GM18858 (cell line): ENCODE measurements around the gene NFATC1.
A peak's percentile ranks its signal among the peaks of the same experiment; 100 is the strongest.

ENCODE experiments used
- ATAC-seq: cut with Tn5 transposase; IDR thresholded peaks from one replicate; pipeline ENCODE4 v1.9.1; 2021; ENCODE audit not compliant: unreplicated experiment

The NFATC1 gene

DNA sequence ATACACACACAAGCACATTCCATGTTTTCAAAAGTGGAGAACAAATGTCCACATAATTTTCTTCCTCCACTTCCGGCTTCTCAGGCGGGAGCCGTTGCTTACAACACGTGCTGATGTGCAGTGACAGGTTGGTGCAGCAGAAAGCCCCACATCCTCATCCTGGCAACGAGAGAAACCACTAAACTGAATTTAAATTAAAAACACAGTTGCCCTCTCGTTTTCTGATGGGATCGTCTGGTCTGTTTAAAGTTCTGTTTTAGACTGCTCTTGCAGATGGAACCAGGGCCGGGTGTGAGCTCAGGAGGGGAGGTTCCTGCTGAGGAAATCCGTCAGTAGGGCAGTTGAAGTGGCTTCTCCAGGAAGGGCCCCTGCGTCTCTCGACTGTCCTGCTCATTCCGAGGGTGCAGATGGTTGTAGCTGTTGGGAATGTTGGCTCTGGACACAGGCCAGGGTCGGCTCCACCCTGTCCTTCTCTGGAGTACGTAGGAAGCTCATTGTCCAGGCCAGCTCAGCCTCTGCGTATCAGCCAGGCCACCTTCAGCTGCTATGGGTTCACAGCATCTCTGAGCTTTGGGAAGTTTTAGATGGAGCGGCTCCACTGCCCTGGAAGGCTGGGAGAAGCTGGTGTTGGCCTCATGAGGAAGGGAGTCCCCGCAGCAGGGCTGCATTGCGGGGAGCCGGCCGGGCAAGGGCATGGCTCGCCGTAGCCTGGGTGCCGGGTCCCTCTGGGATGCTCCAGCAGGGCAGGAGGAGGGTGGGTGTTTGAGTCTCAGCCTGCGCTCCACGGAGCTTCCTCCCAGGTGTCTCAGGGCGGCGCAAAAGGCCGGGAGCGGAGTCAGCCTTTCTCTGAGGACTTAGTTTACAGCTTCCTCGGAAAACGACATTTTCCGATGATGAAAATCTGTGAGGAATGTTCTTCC lies 58.3 kb downstream of the NFATC1 start:
- ATAC-seq: no peak

DNA sequence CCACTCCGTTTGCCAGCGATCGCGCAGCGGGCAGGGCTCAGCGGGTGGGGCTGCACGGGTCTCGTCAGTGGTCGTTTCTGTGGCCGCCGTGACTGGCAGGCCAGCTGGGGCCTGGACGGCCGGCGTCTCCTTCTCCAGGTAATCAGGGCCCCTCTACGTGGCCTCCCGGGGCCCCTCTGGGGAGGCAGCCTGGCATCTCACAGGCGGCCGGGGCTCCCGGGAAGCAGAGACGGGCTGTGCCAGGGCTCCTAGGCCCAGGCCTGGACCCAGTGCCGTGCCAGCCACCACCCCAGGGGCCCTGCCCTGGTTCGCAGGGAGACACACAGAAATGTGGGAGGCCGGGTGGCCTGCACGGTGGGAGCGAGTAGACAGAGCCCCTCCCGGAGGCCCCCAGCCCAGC lies 59.5 kb downstream of the NFATC1 start:
- no peak for ATAC-seq

DNA sequence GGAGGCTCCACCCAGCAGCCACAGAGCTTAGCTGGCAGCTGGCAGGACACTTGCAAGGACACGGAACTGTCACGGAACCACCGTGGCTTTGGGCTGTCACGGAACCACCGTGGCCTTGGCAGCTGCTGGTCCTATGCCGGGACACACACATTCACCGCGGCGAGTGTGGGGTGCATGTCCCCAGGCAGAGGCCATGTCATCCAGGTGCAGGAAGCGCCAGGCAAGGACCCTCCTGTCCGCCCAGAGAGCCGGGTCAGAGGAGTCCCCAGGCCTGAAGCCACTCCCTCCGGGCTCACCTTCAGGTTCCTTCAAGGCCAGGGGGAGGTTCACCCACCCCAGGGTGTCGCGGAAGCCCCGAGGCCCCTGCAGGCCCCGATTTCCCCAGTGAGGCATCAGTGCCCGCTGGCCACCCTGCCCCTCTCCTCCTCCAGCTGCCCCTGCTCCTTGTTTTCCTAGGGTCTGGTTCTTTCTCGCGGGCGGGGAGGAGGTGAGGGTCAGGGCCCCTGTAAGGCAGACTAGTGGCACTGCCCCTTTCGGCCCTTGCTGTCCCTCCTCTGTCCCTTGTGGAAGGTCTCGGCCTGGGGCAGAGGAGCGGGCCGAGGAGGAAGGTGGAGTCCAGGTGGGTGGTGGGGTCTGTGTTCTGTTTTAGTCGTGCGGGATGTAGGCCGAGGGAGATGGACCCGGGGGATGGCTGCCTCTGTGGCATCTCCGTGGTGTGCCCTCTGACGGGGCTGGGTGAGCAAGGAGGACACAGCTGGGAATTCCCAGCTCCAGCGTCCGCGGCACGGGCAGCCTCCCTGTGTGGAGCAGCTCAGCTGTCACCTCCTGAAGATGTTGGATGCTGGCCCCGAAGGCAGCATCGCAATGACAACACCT lies 60.6 kb downstream of the NFATC1 start:
- no peak for ATAC-seq

DNA sequence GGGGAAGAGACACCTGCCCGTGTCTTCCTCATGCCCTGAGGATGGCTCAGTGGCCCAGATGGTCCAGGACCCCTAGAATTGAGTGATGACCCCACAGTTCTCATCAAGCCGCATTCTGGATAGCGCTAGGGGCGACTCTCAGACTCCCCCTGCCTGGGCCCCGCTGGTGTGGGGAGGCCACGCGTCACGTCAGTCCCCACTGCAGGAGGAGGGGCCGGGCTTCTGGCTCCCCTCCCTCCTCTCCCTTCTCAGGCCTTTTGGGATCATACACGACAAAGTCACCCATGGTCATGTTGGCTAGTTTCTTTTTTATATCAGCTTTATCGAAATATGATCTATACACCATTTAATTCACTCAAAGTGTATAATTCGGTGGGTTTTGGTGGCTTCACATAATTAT lies 61.5 kb downstream of the NFATC1 start:
- ATAC-seq: no peak

DNA sequence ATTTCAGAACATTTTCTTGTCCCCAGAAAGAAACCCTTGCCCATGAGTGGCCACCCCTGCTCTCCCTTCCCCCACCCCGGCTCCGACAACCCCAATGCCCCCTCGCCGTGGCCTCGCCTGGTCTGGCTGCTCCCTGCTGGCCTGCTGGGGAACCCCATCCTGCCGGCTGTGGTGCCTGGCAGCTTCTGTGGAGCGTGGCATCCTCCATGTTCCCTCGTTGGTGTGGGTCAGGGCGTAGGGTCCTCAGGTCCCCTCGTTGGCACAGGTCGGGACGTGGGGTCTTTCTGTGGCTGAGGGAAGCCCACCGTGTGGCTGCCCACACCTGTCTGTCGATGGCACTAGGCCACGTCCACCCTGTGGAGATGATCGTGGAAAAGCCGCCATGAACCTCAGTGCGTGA lies 61.9 kb downstream of the NFATC1 start:
- ATAC-seq: no peak

DNA sequence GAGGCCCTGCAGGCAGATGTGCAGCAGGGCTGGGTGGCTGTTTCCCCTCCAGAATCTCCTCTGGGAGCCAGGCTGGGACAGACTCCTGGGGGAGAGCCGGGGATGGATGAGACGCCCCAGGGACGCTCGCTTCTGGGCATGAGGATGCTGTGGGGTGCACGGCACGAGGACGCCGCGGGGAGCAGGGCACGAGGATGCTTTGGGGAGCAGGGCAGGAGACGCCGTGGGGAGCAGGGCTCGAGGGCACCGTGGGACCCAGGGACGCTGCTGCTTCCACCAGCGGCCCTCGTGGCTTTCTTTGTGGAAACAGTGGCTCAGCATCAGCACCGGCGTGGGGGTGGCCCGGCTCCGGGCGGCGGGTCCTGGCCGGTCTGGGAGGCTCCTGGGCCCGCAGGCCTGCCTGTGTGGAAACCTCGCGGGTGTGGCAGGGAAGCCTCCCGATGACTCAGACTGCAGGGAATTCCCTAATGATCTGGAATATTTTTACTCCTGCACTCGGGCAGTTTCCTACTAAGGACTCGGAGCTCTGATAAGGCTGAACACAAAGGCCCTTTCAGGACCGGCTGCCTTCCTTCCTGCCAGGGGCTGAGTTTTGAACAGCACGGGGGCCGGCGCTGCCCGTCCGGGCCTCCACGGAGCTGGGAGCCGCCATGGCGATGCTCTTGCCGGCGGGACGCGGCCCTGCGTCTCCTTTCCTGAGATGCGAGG lies 62.6 kb downstream of the NFATC1 start:
- ATAC-seq: no peak

DNA sequence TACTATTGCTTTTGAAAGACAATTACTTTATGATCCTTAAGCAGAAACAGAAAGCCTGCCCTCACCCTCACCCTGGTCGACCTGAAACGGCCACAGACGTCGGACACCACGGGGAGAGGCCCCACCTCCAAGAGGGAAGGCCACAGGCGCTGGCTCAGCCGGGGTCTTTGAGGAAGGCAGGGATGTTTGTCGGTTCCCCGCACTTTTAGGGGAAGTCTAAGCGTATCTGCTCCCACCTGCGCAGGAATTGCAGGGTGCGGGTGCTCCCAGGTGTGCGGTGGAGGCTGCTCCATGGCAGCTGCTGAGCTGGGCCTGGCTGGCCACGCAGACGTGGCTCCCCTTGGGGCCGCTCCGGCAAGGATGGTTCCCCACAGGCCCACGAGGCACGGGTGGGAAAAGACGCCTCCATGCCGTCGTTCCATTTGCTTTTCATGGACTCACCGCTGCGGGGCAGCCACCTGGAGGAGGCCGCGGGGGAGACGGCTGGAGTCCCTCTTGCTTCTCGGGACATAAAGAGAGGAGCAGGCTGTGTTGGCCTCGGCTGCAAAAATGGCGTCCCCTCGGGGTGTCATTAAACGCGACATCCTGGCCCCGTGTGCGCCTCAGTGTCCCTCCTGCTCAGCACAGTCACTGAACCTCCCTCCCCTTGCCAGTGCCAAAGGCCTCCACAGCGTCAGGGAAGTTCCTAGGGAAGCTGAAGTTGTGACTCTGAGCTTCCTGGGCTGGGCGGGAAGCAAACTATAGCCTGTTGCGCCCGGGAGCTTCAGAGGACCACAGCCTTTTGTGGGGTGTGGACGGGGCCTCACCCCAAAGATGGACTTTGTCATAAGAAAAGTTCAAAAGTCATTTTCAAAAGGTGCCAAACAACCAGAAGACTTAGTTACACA lies 63.4 kb downstream of the NFATC1 start:
- ATAC-seq: no peak

DNA sequence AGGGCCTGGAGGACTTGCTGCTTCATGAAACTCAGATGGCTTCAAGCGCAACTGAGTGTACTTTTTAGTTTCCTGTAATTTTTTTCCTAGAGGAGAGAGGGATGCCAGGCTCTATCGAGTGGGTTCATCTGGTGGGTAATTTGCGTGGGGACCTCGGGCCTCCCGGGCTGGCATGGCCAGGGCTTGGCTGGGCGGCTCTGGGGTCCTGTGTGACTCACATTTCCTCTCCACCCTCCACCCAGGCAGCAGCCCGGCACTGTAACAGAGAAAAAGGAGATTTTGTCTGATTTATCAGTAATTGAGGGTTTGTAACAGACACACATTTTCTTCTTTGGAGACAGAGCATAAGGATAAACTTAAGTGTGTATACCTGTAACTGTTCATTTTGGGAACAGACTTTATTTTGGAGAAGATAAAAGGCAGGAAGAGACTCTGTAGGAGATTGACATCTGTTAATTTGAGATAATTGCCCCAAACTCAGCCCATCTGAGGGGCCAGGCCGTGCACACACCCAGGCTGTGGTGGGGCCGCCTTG lies 64.3 kb downstream of the NFATC1 start:
- peak; percentile 14 for ATAC-seq

DNA sequence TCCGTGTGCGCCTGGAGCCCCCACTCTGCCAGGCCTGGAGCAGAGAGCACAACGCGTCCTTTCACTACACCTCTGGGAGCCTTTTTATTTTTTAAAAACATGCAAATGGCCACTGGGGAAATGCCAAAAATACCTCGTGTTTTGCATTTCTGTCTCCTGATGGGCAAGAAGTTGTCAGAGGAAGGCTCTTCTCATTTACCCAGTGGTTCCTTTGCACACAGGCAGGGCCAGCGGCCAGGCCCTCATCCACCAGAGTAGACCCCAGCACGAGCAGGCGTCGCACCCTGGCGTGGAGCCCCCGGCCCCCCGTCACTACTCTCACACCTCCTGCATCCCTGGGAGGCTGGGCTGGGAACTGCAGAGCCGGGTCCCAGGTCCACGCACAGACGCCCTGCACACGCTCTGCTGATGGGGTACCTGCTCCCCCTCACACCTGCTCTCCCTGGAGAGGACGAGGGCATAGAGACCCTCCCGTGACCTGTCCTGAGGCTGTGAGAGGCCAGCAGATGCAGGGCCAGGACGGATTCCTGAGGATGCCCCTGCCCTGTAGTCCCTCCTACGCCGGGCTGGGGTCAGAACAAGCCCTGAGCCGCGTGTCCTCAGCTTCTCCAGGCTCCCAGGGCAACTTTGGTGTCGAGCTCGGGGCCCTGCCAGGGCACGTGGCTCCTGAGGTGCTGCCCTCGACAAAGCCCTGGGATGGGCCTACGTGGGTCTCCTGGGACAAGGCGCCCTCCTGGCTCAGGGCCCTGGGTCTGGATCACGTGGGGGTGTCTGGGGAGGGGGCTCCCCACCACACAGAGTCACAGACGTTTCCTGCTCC lies 65.0 kb downstream of the NFATC1 start:
- peak; percentile 81 for ATAC-seq

DNA sequence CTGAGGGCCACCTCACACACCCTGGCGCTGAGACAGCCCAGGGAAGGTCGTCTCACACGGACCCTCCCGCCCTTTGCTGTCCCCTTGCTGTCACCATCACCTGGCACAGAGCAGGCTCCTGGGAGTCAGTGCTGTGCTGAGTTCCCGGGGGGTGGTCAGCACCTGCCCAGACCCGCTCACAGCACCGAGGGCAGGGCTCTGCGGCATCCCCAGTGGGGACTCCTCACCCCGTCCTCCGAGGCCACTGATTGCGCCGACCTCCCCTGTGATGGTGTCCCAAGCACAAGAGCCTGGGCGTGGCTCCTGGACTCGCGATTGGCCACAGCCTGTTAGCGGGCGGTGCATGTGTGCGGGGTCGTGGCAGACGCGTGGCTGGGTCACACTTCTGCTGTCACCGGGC lies 65.9 kb downstream of the NFATC1 start:
- no peak for ATAC-seq

DNA sequence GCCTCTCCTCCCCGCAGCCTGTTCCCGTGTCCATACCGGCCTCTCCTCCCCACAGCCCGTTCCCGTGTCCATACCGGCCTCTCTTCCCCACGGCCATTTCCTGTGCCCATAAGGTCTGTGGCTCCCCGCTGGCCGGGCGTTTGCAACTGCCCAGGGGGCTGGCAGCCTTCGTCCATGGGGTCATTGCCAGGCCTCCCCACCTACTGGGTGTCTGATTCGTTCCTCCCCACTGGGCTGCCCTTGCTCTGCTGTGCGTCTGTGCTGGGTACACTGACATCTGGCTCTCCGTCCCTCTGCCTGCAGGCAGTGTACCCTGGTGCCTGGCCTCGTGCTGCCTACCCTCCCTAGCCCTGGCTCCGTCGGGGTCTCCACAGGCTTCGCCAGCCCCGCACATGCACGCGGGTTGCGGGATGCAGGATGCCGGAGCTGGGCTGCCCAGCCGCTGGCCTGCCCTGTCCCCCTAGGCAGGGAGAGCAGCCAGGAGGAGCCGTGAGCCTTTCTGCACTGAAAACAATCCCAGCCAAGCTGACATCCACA lies 67.8 kb downstream of the NFATC1 start:
- no peak for ATAC-seq

DNA sequence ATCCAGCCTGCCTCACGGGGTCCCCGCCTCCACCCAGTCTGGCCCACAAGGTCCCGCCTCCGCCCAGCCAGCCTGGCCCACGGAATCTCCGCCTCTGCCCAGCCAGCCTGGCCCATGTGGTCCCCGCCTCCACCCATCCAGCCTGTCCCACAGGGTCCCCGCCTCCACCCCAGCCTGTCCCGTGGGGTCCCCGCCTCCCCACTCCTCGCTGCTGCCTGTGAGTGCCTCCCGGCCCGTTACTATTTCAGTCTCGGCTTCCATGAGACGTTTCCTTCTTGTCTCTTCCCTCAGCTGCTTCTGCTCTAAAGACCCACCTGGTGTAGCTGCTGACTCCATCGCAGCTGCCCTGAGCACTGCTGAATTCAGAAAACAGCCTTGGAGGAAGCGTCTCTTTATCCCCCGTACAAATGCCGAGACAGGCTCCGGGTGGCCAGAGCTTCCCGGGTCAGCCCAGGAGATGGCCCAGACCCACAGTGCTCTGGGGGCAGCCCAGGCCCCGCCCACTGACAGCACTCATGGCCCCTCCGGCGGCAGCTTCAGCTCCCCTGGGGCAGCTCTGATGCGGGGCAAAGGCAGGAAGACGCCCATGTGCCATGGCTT lies 69.8 kb downstream of the NFATC1 start:
- peak; percentile 68 for ATAC-seq

DNA sequence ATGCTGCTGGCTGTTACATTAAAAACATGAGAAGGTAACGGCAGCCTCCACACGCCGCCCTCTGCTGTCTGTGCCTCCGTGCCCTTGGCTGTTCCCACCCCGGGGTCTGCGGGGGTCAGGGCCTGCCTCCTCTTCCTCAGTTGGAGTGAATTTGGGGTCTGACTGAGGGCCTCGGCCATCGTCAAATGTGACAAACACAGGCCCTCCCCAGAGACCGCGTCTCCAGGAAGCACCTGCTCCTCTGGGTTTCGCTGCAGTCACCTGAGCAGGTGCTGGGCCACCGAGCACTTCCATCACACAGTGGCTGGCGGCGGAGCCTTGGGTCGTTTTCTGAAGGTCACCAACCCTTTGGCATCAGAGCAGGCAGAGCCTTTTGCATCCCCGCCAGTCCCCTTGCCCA lies 70.9 kb downstream of the NFATC1 start:
- no peak for ATAC-seq

DNA sequence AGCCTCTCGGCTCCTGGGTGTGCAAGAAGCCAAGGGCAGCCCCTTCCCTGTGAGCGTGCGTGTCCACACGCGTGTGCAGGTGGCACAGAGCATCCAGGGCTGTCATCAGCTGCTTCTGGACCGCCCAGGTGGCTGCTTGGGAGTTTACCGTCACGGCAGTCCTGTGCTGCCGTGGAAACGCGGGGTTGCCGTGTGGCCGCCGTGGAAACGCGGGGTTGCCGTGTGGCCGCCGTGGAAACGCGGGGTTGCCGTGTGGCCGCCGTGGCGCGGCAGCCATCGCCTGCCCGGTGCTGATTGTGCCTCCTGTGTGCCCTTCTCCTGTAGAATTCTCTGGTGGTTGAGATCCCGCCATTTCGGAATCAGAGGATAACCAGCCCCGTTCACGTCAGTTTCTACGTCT lies 71.4 kb downstream of the NFATC1 start:
- no peak for ATAC-seq

DNA sequence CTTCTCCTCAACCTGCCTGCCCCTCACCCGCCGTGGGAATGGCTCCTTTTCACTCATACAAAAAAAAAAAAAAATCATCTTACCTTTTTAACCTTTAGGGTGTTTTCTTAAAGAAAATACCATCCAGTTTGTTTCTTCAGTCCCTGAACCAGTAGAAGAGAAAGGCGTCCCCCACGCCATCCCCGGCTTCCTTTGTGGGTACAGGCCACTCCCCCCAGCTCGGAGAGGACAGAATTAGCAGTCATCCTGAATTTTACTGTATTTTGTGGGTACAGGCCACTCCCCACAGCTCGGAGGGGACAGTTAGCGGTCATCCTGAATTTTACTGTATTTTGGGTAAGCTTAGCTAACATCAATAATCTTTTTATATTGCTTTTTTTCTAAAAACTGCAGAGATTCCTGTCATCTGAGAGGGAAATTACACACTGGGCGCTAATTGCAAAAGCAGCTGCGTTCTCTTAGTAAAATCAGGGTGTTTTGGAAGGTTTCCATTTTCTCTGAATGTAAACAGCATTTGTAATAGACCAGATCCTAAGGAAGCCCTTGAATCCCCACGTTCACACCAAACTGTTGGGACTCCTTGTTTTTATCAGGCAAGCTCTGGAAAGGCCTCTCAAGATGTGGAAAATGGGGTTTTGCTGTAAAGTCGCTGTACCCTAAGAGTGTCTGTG lies 72.5 kb downstream of the NFATC1 start:
- no peak for ATAC-seq

DNA sequence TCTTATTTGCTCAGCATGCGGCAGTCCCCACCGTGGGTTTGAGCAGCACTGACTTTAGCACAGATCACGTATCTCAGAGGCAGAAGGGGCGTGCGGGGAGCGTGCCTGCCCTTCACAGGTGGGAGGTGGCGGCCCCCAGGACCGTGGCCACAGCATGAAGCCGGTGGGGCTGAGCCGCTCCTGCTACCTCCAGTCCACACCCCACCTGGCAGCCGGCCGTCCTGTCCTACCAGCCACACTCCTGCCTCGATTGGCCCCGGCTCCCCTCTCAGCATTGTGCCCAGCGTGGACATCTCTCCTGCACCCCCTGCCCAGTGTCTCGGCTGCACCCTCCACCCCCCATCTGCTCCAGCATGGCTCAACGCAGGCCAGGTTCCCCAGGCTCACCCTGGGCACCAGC lies 73.6 kb downstream of the NFATC1 start:
- no peak for ATAC-seq

DNA sequence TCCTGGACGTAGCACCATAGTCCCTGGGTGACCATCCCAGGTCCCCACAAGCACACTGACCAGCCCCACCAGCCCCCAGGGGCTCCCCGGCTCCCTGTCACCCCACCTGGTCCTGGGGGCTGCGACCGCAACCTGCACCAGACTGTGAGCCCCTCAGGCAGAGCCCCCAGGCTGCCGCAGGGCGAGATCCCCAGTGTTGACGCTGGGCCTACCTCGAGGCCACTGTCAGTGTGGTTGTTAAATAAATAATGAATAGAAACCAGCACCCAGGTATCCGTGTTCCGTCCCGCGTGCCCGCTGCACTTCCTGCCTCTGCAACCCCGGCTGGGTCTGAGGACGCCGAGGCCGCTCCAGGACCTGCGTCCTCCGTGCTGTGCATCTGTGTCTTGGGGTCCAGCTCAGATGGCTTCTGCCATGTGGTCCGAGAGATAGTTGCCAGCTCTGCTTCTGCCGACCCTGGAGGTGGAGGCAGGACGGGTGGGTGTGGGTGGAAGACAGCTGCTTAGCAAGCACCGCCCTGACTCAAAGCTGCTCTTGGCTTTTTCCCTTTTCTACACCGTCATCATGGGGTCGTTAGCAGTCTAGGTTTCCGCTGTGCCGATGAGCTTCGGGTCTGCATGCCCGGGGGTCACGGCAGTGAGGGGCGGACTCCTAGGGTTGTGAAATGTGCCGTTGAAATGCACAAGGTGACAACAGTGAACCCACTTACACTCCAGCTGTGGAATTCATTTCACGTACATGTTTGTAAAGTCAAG lies 74.2 kb downstream of the NFATC1 start:
- ATAC-seq: no peak
